ENCODE results near the gene C6orf118.

The C6orf118 gene

GRCh38 chr6:165308926-165309731 lies at the start of gene C6orf118:
Gene C6orf118, minus strand, starts transcription at chr6:165309605. Its CDS starts 19 bp downstream, at chr6:165309586.
- DNase-seq (ENCODE audit: low spot score in 2 of 2): peak; percentile 71 to 86

GRCh38 chr6:165345700-165346099 lies 36.3 kb upstream of the C6orf118 start:
- Histone ChIP-seq H3K27me3 (ENCODE audit: low read depth) (no peaks in the 10 kb centered on the region), H3K36me3 (replicated peaks) (no peaks in the 10 kb centered on the region), H3K4me1 (peaks cover 10% of the 10 kb centered on the region), H3K4me3 (no peak overlapping the region), H3K9me3 (0 out of 2 replicates have a peak, but pooled peaks cover 2% of the 10 kb centered on the region)
- in situ Hi-C loops (cut with MboI; ENCODE audit: low sequenced_read_pairs): no loop called here
- no peak for DNase-seq (ENCODE audit: low spot score in 2 of 2)

More at GRCh38 chr6:165308926-165309731, at the start of gene C6orf118:
- Histone ChIP-seq H3K36me3 (replicated peaks) (no peaks in the 10 kb centered on the region), H3K4me3 (peak within 1 kb of the TSS; percentile 29), H3K4me1 (no peaks in the 10 kb centered on the region), H3K27me3 (ENCODE audit: low read depth) (no peaks in the 10 kb centered on the region), H3K9me3 (no peaks in the 10 kb centered on the region)
- in situ Hi-C loops (cut with MboI; ENCODE audit: low sequenced_read_pairs): no loop called here

DNA sequence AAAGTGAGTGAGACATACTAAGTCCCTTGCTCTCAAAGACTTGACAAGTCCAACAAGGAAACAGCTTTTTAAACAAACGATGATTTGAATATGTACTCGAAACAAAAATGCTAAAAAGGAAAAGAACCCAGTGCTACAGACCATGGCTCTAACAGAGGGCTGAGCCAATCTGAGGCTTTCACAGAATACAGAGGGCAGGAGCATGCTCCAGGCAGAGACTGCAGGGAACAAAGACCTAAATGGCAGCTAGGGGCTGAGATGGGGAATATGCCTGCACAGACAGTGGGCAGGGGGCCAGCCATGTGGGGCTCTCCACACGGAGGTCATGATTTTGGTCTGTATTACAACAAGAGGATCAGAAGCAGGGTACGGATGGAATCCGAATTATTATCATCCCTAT lies 31.1 kb upstream of the C6orf118 start:
- in situ Hi-C loops (cut with MboI; ENCODE audit: low sequenced_read_pairs): no loop called here
- no peak for DNase-seq (ENCODE audit: low spot score in 2 of 2)

GRCh38 chr6:165325609-165326008 lies 16.2 kb upstream of the C6orf118 start:
- Histone ChIP-seq H3K4me1 (no peaks in the 10 kb centered on the region), H3K36me3 (replicated peaks) (no peaks in the 10 kb centered on the region), H3K9me3 (no peaks in the 10 kb centered on the region), H3K27me3 (ENCODE audit: low read depth) (no peaks in the 10 kb centered on the region), H3K4me3 (no peak overlapping the region)
- in situ Hi-C loops (cut with MboI; ENCODE audit: low sequenced_read_pairs): no loop called here
- DNase-seq (ENCODE audit: low spot score in 2 of 2): no peak

More for the DNA sequence above, 31.1 kb upstream of the C6orf118 start:
- no peak overlapping the region for H3K4me3 ChIP-seq
- no peaks in the 10 kb centered on the region for H3K9me3 ChIP-seq
- peaks cover 10% of the 10 kb centered on the region for H3K4me1 ChIP-seq
- no peaks in the 10 kb centered on the region for H3K27me3 ChIP-seq (ENCODE audit: low read depth)
- no peaks in the 10 kb centered on the region; the same call in 1 of the 2 replicates for H3K36me3 ChIP-seq (replicated peaks)

- Histone ChIP-seq H3K36me3 (replicated peaks) (no peaks in the 10 kb centered on the region), H3K9me3 (no peaks in the 10 kb centered on the region), H3K4me1 (no peaks in the 10 kb centered on the region), H3K27me3 (ENCODE audit: low read depth) (no peaks in the 10 kb centered on the region), H3K4me3 (no peak overlapping the region)
- no peak for DNase-seq (ENCODE audit: low spot score in 2 of 2)
- in situ Hi-C loops (cut with MboI; ENCODE audit: low sequenced_read_pairs): no loop called here
Observed at GRCh38 chr6:165321555-165322145, 12.2 kb upstream of the C6orf118 start.

- in situ Hi-C loops (cut with MboI; ENCODE audit: low sequenced_read_pairs): no loop called here
- DNase-seq (ENCODE audit: low spot score in 2 of 2): no peak
- Histone ChIP-seq H3K9me3 (no peaks in the 10 kb centered on the region), H3K27me3 (ENCODE audit: low read depth) (no peaks in the 10 kb centered on the region), H3K4me3 (no peak overlapping the region), H3K36me3 (replicated peaks) (no peaks in the 10 kb centered on the region), H3K4me1 (no peaks in the 10 kb centered on the region)
Observed at GRCh38 chr6:165321150-165321549, 11.7 kb upstream of the C6orf118 start.

DNA sequence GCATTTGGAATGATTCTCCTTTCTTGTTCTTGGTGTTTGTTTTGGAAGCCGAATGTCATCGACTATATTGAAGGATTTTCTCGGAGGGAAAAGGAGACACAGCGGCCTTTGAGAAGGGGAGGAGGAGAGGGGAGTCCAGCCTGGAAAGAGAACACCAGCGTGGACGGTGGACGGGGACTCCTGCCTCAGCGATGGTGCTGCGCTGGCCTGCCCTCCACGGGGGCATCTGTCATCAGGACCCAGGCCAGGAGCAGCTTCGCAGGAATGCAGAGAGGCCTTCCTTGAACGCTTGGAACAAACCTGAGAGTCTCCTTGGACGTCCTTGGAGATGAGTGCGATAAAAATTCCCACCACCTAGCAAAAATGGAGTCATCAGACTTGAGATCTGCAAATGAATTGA lies 8.3 kb upstream of the C6orf118 start:
- H3K27me3 ChIP-seq (ENCODE audit: low read depth): no peaks in the 10 kb centered on the region
- no peak for DNase-seq (ENCODE audit: low spot score in 2 of 2)
- in situ Hi-C loops (cut with MboI; ENCODE audit: low sequenced_read_pairs): no loop called here
- H3K4me3 ChIP-seq: no peak overlapping the region
- no peaks in the 10 kb centered on the region for H3K36me3 ChIP-seq (replicated peaks)
- H3K9me3 ChIP-seq: no peaks in the 10 kb centered on the region
- H3K4me1 ChIP-seq: no peaks in the 10 kb centered on the region

GRCh38 chr6:165306955-165307354 lies 2.5 kb downstream of the C6orf118 start:
- in situ Hi-C loops (cut with MboI; ENCODE audit: low sequenced_read_pairs): no loop called here
- H3K36me3 ChIP-seq (replicated peaks): no peaks in the 10 kb centered on the region
- H3K4me1 ChIP-seq: no peaks in the 10 kb centered on the region
- DNase-seq (ENCODE audit: low spot score in 2 of 2): no peak
- no peaks in the 10 kb centered on the region for H3K9me3 ChIP-seq
- no peak overlapping the region for H3K4me3 ChIP-seq
- no peaks in the 10 kb centered on the region for H3K27me3 ChIP-seq (ENCODE audit: low read depth)

GRCh38 chr6:165301372-165302246 lies 7.8 kb downstream of the C6orf118 start:
- DNase-seq (ENCODE audit: low spot score in 2 of 2): no peak
- H3K4me3 ChIP-seq: no peak overlapping the region
- no peaks in the 10 kb centered on the region for H3K4me1 ChIP-seq
- no peaks in the 10 kb centered on the region for H3K27me3 ChIP-seq (ENCODE audit: low read depth)
- in situ Hi-C loops (cut with MboI; ENCODE audit: low sequenced_read_pairs): no loop called here
- H3K9me3 ChIP-seq: no peaks in the 10 kb centered on the region
- H3K36me3 ChIP-seq (replicated peaks): no peaks in the 10 kb centered on the region

DNA sequence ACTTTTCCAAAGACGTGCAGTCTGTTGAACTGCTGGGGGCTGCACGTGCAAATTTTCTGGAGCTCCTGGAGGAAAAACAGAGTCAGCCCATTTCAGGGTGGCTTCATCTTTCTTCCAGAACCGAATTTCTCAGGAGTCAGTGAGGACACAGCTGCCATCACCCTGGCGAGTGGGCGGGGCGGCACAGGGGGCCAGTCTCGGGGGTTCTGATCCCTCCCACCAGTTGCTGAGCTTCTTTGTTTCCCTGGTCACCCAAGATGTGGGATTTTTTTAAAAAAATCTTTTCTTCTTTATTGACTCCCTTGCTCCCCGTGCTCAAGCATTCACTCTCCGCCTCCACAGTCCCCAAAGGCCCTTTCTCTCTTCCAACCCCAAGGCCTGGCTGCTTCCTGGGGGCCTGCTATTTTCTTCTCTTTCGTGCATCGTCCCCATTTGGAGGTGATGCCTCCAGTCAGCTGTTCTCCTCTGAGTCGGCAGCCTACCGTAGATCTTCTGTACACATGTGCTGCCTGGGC lies 8.9 kb downstream of the C6orf118 start:
- no peaks in the 10 kb centered on the region for H3K9me3 ChIP-seq
- in situ Hi-C loops (cut with MboI; ENCODE audit: low sequenced_read_pairs): no loop called here
- DNase-seq (ENCODE audit: low spot score in 2 of 2): no peak
- no peaks in the 10 kb centered on the region for H3K36me3 ChIP-seq (replicated peaks)
- H3K27me3 ChIP-seq (ENCODE audit: low read depth): no peaks in the 10 kb centered on the region
- no peaks in the 10 kb centered on the region for H3K4me1 ChIP-seq
- no peak overlapping the region for H3K4me3 ChIP-seq

DNA sequence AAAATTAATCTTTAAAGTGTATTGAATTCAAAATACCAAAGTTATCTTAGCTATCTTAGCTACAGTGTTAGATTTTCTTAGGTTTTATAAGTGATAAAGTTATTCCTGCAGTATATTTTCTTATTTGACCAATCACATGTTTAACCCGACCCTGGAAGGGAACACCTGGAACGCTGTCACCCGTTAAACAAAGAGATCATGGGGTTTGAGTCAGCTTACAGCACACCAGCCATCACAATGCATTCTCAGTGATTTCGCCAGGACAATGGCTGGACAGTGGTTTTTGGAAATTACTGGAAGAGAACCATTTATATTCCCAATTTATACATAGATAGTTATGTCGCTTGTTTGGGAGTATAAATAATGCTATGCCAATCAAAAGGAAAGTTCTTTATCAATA lies 10.5 kb downstream of the C6orf118 start:
- H3K36me3 ChIP-seq (replicated peaks): no peaks in the 10 kb centered on the region
- DNase-seq (ENCODE audit: low spot score in 2 of 2): no peak
- no peak overlapping the region for H3K4me3 ChIP-seq
- no peaks in the 10 kb centered on the region for H3K4me1 ChIP-seq
- no peaks in the 10 kb centered on the region for H3K27me3 ChIP-seq (ENCODE audit: low read depth)
- no peaks in the 10 kb centered on the region for H3K9me3 ChIP-seq
- in situ Hi-C loops (cut with MboI; ENCODE audit: low sequenced_read_pairs): no loop called here

GRCh38 chr6:165298402-165298801 lies 11.0 kb downstream of the C6orf118 start:
- Histone ChIP-seq H3K4me3 (no peak overlapping the region), H3K27me3 (ENCODE audit: low read depth) (no peaks in the 10 kb centered on the region), H3K9me3 (no peaks in the 10 kb centered on the region), H3K4me1 (no peaks in the 10 kb centered on the region), H3K36me3 (replicated peaks) (no peaks in the 10 kb centered on the region)
- DNase-seq (ENCODE audit: low spot score in 2 of 2): no peak
- in situ Hi-C loops (cut with MboI; ENCODE audit: low sequenced_read_pairs): no loop called here

DNA sequence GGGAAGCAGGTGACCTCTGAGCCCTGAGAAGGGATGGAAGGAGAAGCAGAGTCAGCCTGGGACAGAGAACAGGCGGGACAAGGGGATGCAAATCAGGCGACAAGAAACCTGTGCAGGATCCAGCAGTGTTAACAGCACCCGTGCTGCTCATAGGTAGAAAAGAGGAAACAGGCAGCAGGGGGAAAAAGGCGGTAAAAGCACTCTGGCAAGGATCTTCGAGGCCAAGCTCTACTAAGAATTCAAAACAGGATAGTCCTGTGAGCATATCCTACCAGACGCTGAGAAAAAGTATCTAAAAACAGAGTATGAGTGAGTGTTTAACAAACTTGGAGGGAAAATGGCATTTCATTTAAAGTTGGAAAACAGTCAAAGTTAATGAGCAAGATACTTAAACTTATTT lies 16.7 kb downstream of the C6orf118 start:
- no peak for DNase-seq (ENCODE audit: low spot score in 2 of 2)
- Histone ChIP-seq H3K4me3 (no peak overlapping the region), H3K27me3 (ENCODE audit: low read depth) (no peaks in the 10 kb centered on the region), H3K4me1 (no peaks in the 10 kb centered on the region), H3K36me3 (replicated peaks) (no peaks in the 10 kb centered on the region), H3K9me3 (no peaks in the 10 kb centered on the region)
- in situ Hi-C loops (cut with MboI; ENCODE audit: low sequenced_read_pairs): no loop called here
